GM10266 (cell line): ENCODE results near the gene DUS3L.

Source experiments
- DNase-seq: peaks from one replicate; pipeline ENCODE4 v3.0.0; 2012; ENCODE audit errors: extremely low spot score
- TF ChIP-seq, protein P1 (sequence below): IDR thresholded peaks from 2 replicates; pipeline ENCODE4 v1.5.1; 2012; ENCODE audit warnings: mild to moderate bottlenecking, low read depth; ENCODE audit not compliant: control insufficient read depth, insufficient read depth; ENCODE audit errors: missing control alignments

The DUS3L gene, protein sequence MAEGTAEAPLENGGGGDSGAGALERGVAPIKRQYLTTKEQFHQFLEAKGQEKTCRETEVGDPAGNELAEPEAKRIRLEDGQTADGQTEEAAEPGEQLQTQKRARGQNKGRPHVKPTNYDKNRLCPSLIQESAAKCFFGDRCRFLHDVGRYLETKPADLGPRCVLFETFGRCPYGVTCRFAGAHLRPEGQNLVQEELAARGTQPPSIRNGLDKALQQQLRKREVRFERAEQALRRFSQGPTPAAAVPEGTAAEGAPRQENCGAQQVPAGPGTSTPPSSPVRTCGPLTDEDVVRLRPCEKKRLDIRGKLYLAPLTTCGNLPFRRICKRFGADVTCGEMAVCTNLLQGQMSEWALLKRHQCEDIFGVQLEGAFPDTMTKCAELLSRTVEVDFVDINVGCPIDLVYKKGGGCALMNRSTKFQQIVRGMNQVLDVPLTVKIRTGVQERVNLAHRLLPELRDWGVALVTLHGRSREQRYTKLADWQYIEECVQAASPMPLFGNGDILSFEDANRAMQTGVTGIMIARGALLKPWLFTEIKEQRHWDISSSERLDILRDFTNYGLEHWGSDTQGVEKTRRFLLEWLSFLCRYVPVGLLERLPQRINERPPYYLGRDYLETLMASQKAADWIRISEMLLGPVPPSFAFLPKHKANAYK

DNA sequence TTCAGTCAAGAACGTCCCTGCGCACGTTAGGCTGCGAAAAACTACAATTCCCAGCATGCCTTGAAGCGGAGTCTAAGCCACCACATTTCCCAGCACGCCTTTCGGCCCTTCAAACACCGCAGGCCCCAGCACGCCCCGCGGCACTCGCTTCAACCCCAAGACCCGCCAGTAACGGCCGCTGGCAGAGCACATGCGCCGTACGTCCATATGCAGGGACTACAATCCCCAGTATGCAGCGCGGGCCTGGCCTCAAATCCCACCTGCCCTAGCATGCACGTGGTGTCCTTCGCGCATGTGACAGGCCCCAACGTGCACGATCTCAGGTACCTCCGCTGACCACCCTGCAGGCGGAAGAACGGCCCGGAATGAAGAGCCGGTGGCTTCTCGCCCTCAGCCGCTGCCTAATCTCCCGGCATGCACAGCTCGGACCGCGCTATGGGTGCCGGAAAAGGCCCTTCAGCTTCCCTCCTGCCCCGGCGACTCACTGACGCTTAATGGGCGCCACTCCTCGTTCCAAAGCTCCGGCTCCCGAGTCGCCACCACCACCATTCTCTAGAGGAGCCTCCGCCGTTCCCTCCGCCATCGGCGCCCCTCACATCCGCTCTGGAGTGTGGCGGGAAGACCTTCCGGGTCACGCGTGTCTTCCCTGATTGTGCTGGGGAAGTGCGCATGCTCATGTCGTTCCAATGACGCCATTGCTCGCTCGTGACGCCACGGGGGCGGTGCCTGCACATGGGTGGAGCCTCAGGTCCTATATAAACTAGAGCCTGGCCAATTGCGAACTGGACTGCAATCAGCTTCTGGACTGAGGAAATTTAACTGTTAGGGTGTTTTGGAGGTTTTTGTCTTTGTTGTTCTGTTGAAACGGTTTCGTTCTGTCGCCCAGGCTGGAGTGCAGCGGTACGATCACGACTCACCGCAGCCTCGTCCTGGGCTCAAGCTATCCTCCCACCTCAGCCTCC lies at the start of gene DUS3L:
TSS of gene DUS3L (minus strand) at position 605 of the 962 bp plus-strand sequence. CDS start at position 583, 22 bp downstream.
- DNase-seq, result peak; percentile 99
- TF ChIP-seq, protein P1, sequence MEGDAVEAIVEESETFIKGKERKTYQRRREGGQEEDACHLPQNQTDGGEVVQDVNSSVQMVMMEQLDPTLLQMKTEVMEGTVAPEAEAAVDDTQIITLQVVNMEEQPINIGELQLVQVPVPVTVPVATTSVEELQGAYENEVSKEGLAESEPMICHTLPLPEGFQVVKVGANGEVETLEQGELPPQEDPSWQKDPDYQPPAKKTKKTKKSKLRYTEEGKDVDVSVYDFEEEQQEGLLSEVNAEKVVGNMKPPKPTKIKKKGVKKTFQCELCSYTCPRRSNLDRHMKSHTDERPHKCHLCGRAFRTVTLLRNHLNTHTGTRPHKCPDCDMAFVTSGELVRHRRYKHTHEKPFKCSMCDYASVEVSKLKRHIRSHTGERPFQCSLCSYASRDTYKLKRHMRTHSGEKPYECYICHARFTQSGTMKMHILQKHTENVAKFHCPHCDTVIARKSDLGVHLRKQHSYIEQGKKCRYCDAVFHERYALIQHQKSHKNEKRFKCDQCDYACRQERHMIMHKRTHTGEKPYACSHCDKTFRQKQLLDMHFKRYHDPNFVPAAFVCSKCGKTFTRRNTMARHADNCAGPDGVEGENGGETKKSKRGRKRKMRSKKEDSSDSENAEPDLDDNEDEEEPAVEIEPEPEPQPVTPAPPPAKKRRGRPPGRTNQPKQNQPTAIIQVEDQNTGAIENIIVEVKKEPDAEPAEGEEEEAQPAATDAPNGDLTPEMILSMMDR, result no peak

DNA sequence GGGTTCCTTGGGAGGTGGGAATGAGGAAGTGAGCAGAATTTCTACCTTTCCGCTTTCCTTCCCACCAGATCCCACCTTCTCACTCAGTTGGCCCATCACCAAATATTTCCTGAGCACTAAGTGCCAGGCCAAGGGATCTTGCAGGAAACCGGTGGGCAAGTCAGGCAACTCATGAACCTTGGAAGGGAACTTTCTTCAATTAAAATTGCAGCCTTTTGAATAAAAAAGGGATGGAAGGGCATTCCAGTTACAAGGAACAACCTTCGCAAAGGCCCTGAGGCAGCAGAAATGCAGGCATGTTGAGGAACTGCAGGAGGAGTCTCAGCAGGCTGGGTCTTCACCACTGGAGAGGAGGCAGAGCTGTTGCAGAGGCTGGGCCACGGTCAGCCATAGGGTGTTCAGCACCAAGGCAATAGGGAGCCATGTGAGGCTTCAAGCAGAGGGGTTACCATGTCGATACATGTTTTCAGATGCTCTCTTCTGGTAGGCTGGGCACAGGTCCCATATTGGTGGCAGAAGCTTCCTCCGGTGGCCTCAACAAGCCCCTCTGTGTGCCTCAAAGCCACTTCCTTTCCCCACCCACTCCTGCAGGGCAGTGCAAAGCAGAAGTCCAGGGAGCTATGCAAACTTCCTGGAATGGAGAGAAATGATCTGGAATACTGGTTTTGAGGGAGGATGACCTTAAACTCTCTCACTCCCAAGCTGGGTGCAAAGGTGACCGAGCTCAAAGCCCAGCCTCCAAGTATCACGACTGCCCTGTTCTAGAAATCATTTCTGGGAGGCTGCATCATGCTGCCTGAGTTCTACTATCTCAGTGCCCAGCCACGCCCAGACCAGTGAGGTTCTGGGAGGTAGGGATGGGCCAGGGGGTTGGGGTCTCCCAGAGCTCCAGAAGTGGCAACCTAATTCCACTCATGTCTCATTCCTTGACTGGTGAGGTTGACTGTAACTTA lies 48.4 kb upstream of the DUS3L start, which contains the start of gene FUT6:
TSS of gene FUT6 (minus strand) at position 638 of the 953 bp plus-strand sequence. CDS start 7,135 bp downstream, outside the sequence.
- TF ChIP-seq, protein P1, result no peak

DNA sequence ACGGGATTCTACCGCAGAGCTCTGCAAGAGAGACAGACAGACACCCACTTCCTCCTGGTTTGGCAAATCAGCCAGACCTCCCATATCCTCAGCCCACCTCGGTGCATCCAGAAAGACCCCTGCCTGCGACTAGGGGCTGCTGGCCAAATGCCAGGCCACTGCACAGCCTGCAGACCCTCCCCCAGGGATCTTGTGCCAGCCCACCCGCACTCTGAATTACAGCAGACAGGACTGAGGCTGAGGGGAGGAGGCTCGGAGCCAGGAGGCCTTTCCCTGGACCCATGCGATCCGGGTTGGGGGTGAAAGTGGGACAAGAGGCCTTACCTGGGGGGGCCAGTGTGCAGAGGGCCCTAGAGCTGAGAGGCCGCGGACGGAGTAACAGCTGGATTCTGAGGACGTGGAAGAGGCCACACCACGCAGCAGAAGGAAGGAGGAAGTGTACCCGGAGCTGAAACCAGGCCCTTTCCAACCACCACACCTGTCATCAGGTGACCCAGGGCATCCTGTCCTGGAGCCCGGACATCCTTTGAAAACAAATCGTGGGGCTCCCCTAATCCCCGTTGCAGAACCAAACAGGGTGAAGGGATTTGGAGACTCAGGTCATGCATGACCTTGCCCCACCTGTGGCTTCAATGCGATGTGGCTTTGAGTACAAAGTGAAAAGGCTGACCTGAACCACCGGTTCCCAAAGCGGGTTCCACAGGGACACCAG lies 47.5 kb upstream of the DUS3L start:
- no peak for DNase-seq

More for the DNA sequence above, 48.4 kb upstream of the DUS3L start, which contains the start of gene FUT6:
- DNase-seq, result no peak

DNA sequence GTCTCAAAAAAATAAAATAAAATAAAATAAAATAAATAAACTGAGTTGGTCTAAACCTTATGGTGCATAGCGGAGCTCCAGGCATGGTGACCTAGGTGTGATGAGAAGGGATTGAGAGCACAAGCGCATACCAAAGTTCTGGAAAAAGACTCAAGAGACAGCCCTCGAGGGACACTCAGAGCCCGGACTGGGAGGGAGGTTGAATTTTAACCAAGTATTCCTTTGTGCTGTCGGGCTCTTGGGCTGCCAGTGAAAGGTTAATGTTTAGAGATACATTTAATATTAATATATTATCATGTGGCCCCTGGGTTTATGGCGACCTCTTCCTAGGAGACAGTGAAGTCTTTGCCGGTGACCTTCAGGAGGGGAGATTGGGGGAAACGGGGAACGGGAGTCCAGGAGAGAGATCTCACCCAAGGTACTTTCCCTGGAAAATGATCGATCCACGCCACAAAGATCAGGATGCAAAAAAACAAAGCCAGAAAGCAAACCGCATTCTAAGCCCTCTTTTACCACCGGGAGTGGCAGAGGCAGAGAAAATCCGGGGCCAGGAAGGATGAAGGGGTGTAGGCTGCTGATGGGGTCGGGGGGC lies 46.9 kb upstream of the DUS3L start:
- TF ChIP-seq, protein P1, result no peak
- DNase-seq, result no peak

More for the DNA sequence above, 47.5 kb upstream of the DUS3L start:
- TF ChIP-seq, protein P1, result no peak

DNA sequence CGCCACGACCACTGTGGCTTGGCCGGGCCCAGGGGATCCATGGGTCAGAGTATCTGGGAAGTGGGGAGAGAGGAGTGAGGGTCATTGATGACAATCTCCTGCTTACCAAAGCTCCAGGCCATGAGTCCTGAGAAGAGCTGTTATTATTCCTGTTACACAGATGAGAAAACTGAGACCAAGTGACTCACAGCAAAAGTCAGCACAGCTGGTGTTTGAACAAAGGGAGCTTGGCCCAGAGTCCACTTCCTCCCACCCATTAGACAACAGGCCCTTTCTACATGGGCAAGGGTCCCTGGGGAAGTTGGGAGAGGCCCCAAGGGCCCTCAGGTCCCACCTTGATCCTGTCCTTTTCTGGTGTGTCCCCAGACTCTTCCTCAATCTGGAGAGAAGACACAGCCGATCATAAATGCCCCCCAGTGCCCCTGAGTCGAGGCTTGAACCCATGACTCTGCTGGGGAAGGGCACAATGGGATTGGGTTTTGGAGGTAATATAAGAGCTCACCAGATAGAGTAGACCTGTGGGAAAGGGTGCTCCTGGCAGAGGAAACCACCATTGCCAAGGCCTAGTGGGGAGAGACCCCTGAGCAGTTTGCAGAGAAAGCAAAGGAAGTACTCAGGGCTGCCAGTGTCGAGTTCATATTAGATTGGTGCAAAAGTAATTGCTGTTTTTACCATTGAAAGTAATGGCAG lies 41.7 kb upstream of the DUS3L start:
- TF ChIP-seq, protein P1, result no peak
- DNase-seq, result no peak
